B cell (primary cell): Measurements from ENCODE around the gene RARRES2. TPM values are rescaled to one million over a fixed set of nuclear protein-coding genes. Genes with fewer than 3 reads are reported as not detected.

Source experiments
- ATAC-seq: fragments of 200-7000 bp; cut with Tn5 transposase; one replicate; pipeline ENCODE4 v1.10.0; 2021; ENCODE audit warnings: low read depth, mild to moderate bottlenecking, moderate number of reproducible peaks, moderate library complexity
- CTCF ChIA-PET: fragments of 350-600 bp; sonication (Branson Sonifier 250); formaldehyde crosslinking; loops from one replicate; lab custom pipeline; 2021; ENCODE audit warnings: antibody characterized with exemption, inconsistent platforms; lab: Charles Lee
- POLR2A ChIA-PET: fragments of 350-600 bp; sonication (Branson Sonifier 250); formaldehyde crosslinking; loops from one replicate; lab custom pipeline; 2021; ENCODE audit warnings: antibody characterized with exemption; lab: Charles Lee
- DNase-seq: peaks from one replicate; pipeline ENCODE4 v3.0.0; 2013
- H2AFZ ChIP-seq: 2 replicates; pipeline ENCODE4 v1.6.1; 2012; ENCODE audit warnings: mild to moderate bottlenecking, low read depth, low read length; ENCODE audit not compliant: insufficient read depth, poor library complexity, severe bottlenecking
- H3K27ac ChIP-seq, 2 donors: 1 replicate in 1 of 2; 2 replicates in 1 of 2; pipeline ENCODE4 v1.5.1; 2012 to 2013; ENCODE audit warnings: low read length in 2 of 2, mild to moderate bottlenecking in 2 of 2, moderate library complexity in 1 of 2
- H3K27me3 ChIP-seq, 4 experiments: fragments of 200-600 bp in 1 of 4; sonication (generic) in 1 of 4; replicated peaks in 1 of 4; 1 replicate in 2 of 4; 2 replicates in 2 of 4; pipeline versions ENCODE4 v1.6.1 to v1.7.0; 2013 to 2016; ENCODE audit warnings: low read length in 3 of 4, mild to moderate bottlenecking in 2 of 4, mixed read lengths in 1 of 4, moderate library complexity in 1 of 4; ENCODE audit not compliant: insufficient read depth in 4 of 4, control insufficient read depth in 3 of 4; ENCODE audit errors: control extremely low read depth in 1 of 4
- H3K36me3 ChIP-seq, 2 experiments: replicated peaks in 1 of 2; 1 replicate in 1 of 2; 2 replicates in 1 of 2; pipeline versions ENCODE4 v1.6.1 to v1.7.1; 2013; ENCODE audit warnings: low read length in 1 of 2; ENCODE audit not compliant: insufficient read depth in 2 of 2, control insufficient read depth in 1 of 2; ENCODE audit errors: control extremely low read depth in 1 of 2, extremely low read depth in 1 of 2
- H3K4me1 ChIP-seq, 2 donors: fragments of 200-600 bp in 1 of 2; sonication (generic) in 1 of 2; 1 replicate in 1 of 2; 2 replicates in 1 of 2; pipeline versions ENCODE4 v1.5.1 to v1.6.1; 2013 to 2017; ENCODE audit warnings: low read length in 2 of 2; ENCODE audit not compliant: control insufficient read depth in 2 of 2, insufficient read depth in 2 of 2
- H3K4me2 ChIP-seq: replicated peaks from 2 replicates; pipeline ENCODE3; 2012; ENCODE audit warnings: mild to moderate bottlenecking, low read depth, low read length; ENCODE audit not compliant: poor library complexity, severe bottlenecking
- H3K4me3 ChIP-seq, 5 experiments: fragments of 200-600 bp in 1 of 5; sonication (generic) in 1 of 5; 1 replicate in 3 of 5; 2 replicates in 2 of 5; pipeline versions ENCODE4 v1.5.1 to v1.7.0; 2011 to 2016; ENCODE audit warnings: low read length in 4 of 5, mild to moderate bottlenecking in 4 of 5, low read depth in 2 of 5, control low read depth in 1 of 5, moderate library complexity in 1 of 5; ENCODE audit not compliant: insufficient read depth in 1 of 5; ENCODE audit errors: control extremely low read depth in 1 of 5, extremely low read depth in 1 of 5
- H3K79me2 ChIP-seq: fragments of 200-600 bp; sonication (generic); one replicate; pipeline ENCODE4 v1.6.0; 2016; ENCODE audit warnings: low read length; ENCODE audit not compliant: control insufficient read depth, insufficient read depth
- H3K9ac ChIP-seq: fragments of 200-600 bp; sonication (generic); 2 replicates; pipeline ENCODE4 v1.6.1; 2017; ENCODE audit warnings: mild to moderate bottlenecking, low read length, moderate library complexity
- H3K9me3 ChIP-seq, 3 donors: one replicate each; pipeline versions ENCODE4 v1.6.1 to v1.7.1; 2013; ENCODE audit warnings: low read length in 2 of 3; ENCODE audit not compliant: control insufficient read depth in 2 of 3, insufficient read depth in 1 of 3; ENCODE audit errors: control extremely low read depth in 1 of 3
- H4K20me1 ChIP-seq: 2 replicates; pipeline ENCODE4 v1.6.0; 2012; ENCODE audit warnings: mild to moderate bottlenecking, low read length; ENCODE audit not compliant: insufficient read depth, control insufficient read depth, poor library complexity, severe bottlenecking
- H3K27ac Mint-ChIP-seq: one replicate; pipeline ENCODE4 v1.8.0; 2021; ENCODE audit warnings: mixed read lengths
- H3K27me3 Mint-ChIP-seq: one replicate; pipeline ENCODE4 v1.8.0; 2021; ENCODE audit warnings: mixed read lengths
- H3K4me1 Mint-ChIP-seq: one replicate; pipeline ENCODE4 v1.8.0; 2021; ENCODE audit warnings: mixed read lengths
- H3K4me3 Mint-ChIP-seq: one replicate; pipeline ENCODE4 v1.8.0; 2021; ENCODE audit warnings: mixed read lengths
- H3K9me3 Mint-ChIP-seq: one replicate; pipeline ENCODE4 v1.8.0; 2022; ENCODE audit warnings: mixed read lengths; ENCODE audit not compliant: insufficient read depth
- EZH2 ChIP-seq: IDR thresholded peaks from 2 replicates; pipeline ENCODE4 v1.6.1; 2012; ENCODE audit warnings: borderline replicate concordance, low read depth, mild to moderate bottlenecking, moderate library complexity, low read length; ENCODE audit not compliant: insufficient read depth, poor library complexity, severe bottlenecking
- whole genome bisulfite sequencing: methylation state at CpG from one replicate; pipeline ENCODE4 v1.1.5; 2013; ENCODE audit warnings: missing lambda C conversion rate; ENCODE audit not compliant: insufficient coverage; 5-methylcytosine and 5-hydroxymethylcytosine counted together
- intact Hi-C: fragments of 100-400 bp; cut with micrococcal nuclease; formaldehyde crosslinking; loops from one replicate; pipeline ENCODE4 v1.10.0; 2022
- polyA plus RNA-seq: library from polyadenylated mRNA; depleted of rRNA; stranded (reverse); fragments of >200 nt; gene quantifications from 2 replicates; pipeline ENCODE4 v1.2.3, GENCODE V29; 2012
- total RNA-seq, 2 donors: library from RNA; stranded (reverse); fragments of 120-200 nt in 1 of 2; gene quantifications; 1 replicate in 1 of 2; 2 replicates in 1 of 2; pipeline versions ENCODE4 v1.2.3 to v1.2.4, GENCODE V29; 2013 to 2022
- TF ChIP-seq, protein P1 (sequence below): fragments of 200-600 bp; IDR thresholded peaks from one replicate; pipeline ENCODE4 v1.8.0; 2022; ENCODE audit warnings: antibody characterized with exemption, mild to moderate bottlenecking

RARRES2 gene
- total and polyA plus RNA-seq, 2 donors (not counting 1 experiment from before 2014, with no cell fraction given) = not detected

DNA sequence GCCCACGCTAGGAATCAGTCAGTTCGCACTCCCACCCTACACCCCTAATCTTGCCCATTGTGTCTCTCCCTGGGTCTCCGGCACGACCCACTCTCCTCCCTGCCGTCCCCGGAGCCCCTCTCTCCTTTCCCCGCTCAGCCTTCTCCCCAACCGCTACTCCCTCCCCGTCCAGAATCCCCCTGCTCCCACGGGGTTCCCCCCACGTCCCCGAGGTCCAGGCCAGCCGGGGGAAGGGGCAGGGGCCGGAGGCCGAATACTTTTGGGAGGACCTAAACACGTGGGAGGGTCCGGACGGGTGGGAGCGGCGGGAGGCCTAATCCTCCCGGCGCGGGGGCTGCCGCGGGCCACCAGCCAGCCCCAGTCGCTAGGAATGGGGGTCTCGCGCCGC is 560 bp downstream of the RARRES2 start:
- no peak for ATAC-seq

DNA sequence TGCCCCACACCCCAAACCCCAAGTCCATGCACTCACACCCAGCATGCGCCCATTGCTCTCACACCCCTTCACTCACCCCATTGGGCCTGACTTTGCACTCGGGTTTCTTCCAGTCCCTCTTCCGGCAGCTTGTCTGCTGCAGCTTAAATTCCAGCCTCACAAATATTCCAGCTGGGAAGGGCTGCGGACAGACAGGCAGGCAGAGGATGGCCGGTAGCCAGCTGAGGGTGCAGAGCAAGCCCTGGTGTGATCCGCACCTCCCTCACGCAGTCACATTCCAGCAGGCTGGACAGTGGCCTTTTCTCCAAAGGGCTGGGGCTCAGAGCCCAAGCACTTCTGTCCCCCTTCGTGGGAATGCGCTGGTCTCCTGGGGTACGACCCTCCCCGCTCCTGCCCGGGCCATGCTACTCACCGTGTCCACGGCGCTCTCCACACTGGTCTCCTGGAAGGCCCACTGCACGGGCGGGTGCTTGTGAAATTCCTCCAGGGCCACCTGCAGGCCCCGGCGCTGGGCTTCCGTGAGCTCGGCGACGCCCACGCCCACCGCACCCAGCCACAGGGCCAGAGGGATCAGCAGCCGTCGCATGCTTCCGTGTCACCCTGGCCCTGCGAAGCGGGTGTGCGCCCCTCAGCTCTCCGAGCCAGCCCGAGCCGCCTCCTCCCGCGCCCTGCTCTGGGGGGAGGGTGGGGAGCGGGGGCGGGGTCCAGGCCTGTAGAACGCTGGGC is 1.2 kb downstream of the RARRES2 start:
- 54% methylated on average over 39 of the region's 39 CpGs for WGBS

More for the DNA sequence above, 560 bp downstream of the RARRES2 start:
- no peak for DNase-seq
- H3K4me2 ChIP-seq = peak overlapping the region; percentile 45
- H3K9ac ChIP-seq = no peak overlapping the region
- H3K27me3 ChIP-seq = peaks cover 0 to 24% (median 10%) of the 10 kb centered on the region in 4 experiments
- no peak overlapping the region for H3K4me3 ChIP-seq
- Mint-ChIP-seq H3K9me3 (peaks cover 4% of the 10 kb centered on the region), H3K4me1 (peaks cover 20% of the 10 kb centered on the region), H3K4me3 (no peak overlapping the region), H3K27me3 (peaks cover 35% of the 10 kb centered on the region), H3K27ac (no peak overlapping the region)
- intact Hi-C loops = no loop called here
- H4K20me1 ChIP-seq = no peaks in the 10 kb centered on the region
- H3K4me1 ChIP-seq = peaks cover 12 to 15% of the 10 kb centered on the region in 2 donors
- no peaks in the 10 kb centered on the region for H3K36me3 ChIP-seq
- H3K27ac ChIP-seq = no peak overlapping the region
- ChIA-PET POLR2A (no interaction called here), CTCF (no interaction called here)
- H3K9me3 ChIP-seq = peaks cover 0 to 8% (median 7%) of the 10 kb centered on the region in 3 donors
- 24% methylated on average over 29 of the region's 29 CpGs for WGBS
- H3K79me2 ChIP-seq = no peaks in the 10 kb centered on the region
- H2AFZ ChIP-seq = no peak overlapping the region
- TF ChIP-seq EZH2 = no peak
- TF ChIP-seq, protein P1, sequence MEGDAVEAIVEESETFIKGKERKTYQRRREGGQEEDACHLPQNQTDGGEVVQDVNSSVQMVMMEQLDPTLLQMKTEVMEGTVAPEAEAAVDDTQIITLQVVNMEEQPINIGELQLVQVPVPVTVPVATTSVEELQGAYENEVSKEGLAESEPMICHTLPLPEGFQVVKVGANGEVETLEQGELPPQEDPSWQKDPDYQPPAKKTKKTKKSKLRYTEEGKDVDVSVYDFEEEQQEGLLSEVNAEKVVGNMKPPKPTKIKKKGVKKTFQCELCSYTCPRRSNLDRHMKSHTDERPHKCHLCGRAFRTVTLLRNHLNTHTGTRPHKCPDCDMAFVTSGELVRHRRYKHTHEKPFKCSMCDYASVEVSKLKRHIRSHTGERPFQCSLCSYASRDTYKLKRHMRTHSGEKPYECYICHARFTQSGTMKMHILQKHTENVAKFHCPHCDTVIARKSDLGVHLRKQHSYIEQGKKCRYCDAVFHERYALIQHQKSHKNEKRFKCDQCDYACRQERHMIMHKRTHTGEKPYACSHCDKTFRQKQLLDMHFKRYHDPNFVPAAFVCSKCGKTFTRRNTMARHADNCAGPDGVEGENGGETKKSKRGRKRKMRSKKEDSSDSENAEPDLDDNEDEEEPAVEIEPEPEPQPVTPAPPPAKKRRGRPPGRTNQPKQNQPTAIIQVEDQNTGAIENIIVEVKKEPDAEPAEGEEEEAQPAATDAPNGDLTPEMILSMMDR = no peak

More for the DNA sequence above, 1.2 kb downstream of the RARRES2 start:
- Histone ChIP-seq H3K79me2 (no peaks in the 10 kb centered on the region), H4K20me1 (no peaks in the 10 kb centered on the region), H3K4me1 (peaks cover 12 to 15% of the 10 kb centered on the region in 2 donors), H3K27me3 (peaks cover 0 to 24% (median 10%) of the 10 kb centered on the region in 4 experiments), H3K9me3 (peaks cover 0 to 8% (median 7%) of the 10 kb centered on the region in 3 donors), H3K4me2 (peak overlapping the region; percentile 45), H3K27ac (no peak overlapping the region), H3K9ac (no peak overlapping the region), H2AFZ (no peak overlapping the region), H3K36me3 (no peaks in the 10 kb centered on the region), H3K4me3 (no peak overlapping the region)
- peaks cover 20% of the 10 kb centered on the region for H3K4me1 Mint-ChIP-seq
- no peak for ATAC-seq
- peaks cover 4% of the 10 kb centered on the region for H3K9me3 Mint-ChIP-seq
- peaks cover 35% of the 10 kb centered on the region for H3K27me3 Mint-ChIP-seq
- ChIA-PET CTCF (no interaction called here), POLR2A (no interaction called here)
- no peak for TF ChIP-seq EZH2
- TF ChIP-seq, protein P1 = no peak
- intact Hi-C loops = no loop called here
- H3K4me3 Mint-ChIP-seq = peak overlapping the region; percentile 45
- no peak for DNase-seq
- no peak overlapping the region for H3K27ac Mint-ChIP-seq
